ENCODE measurements around the gene CDH6.

The CDH6 gene

GRCh38 chr5:31375999-31376720 is 182.7 kb downstream of the CDH6 start:
- no peak for DNase-seq (ENCODE audit: low read depth, low spot score)

- DNase-seq (ENCODE audit: low read depth, low spot score): no peak
Observed at GRCh38 chr5:31377274-31377946, 183.9 kb downstream of the CDH6 start.

- no peak for DNase-seq (ENCODE audit: low read depth, low spot score)
Observed at GRCh38 chr5:31378136-31378535, 184.7 kb downstream of the CDH6 start.
